Upper lobe of left lung (tissue), 6 donors: ENCODE measurements around the gene KRTAP5-4. TPM values are rescaled to one million over a fixed set of nuclear protein-coding genes. Genes with fewer than 3 reads are reported as not detected.

Source experiments
- ATAC-seq, 2 donors: fragments of 200-7000 bp; cut with Tn5 transposase; one replicate each; pipeline ENCODE4 v1.9.1; 2022; ENCODE audit warnings: mild to moderate bottlenecking in 2 of 2, moderate library complexity in 2 of 2; ENCODE audit not compliant: low FRiP score in 2 of 2
- DNase-seq, 2 donors: peaks; one replicate each; pipeline ENCODE4 v3.0.0-alpha.2; 2019 to 2020
- H3K27ac ChIP-seq, 4 donors: fragments of 200-600 bp; sonication (generic); one replicate each; pipeline ENCODE4 v1.5.1; 2016 to 2019
- H3K27me3 ChIP-seq, 4 donors: fragments of 200-600 bp; sonication (generic); one replicate each; pipeline ENCODE4 v1.5.1; 2017 to 2019
- H3K36me3 ChIP-seq, 4 donors: fragments of 200-600 bp; sonication (generic); one replicate each; pipeline ENCODE4 v1.5.1; 2016 to 2019
- H3K4me1 ChIP-seq, 4 donors: fragments of 200-600 bp; sonication (generic); one replicate each; pipeline ENCODE4 v1.5.1; 2018 to 2019
- H3K4me3 ChIP-seq, 4 donors: fragments of 200-600 bp; sonication (generic); one replicate each; pipeline ENCODE4 v1.5.1; 2017 to 2019; ENCODE audit warnings: mild to moderate bottlenecking in 2 of 4, moderate library complexity in 1 of 4
- H3K9me3 ChIP-seq, 4 donors: fragments of 200-600 bp; sonication (generic); one replicate each; pipeline ENCODE4 v1.5.1; 2018 to 2019
- EP300 ChIP-seq, 4 donors: sonication (generic); formaldehyde crosslinking; IDR thresholded peaks; one replicate each; pipeline ENCODE4 v1.5.1; 2017; ENCODE audit warnings: antibody characterized with exemption in 4 of 4, control low read depth in 2 of 4
- POLR2A ChIP-seq, 4 donors: fragments of 450-650 bp; IDR thresholded peaks; one replicate each; pipeline ENCODE4 v1.5.1; 2016 to 2017; ENCODE audit warnings: antibody characterized with exemption in 4 of 4, mild to moderate bottlenecking in 2 of 4
- POLR2AphosphoS5 ChIP-seq, 2 donors: sonication (generic); formaldehyde crosslinking; IDR thresholded peaks; one replicate each; pipeline ENCODE4 v1.5.1; 2017; ENCODE audit warnings: antibody characterized with exemption in 2 of 2
- WGBS, 2 donors: methylation state at CpG; one replicate each; pipeline ENCODE4 v1.1.5; 2017 to 2018; 5-methylcytosine and 5-hydroxymethylcytosine counted together
- total RNA-seq, 6 donors: library from RNA; depleted of rRNA in 4 of 6; stranded (reverse); fragments of >200 nt in 4 of 6; gene quantifications; one replicate each; pipeline versions ENCODE4 v1.1.0 to v1.2.1, GENCODE V29; 2016 to 2021
- TF ChIP-seq, protein P1 (sequence below), 6 experiments: fragments of 450-650 bp in 4 of 6; fragments of 200-600 bp in 2 of 6; sonication (generic) in 2 of 6; IDR thresholded peaks; one replicate each; pipeline ENCODE4 v1.5.1; 2016 to 2019; ENCODE audit warnings: antibody characterized with exemption in 6 of 6
- donor health status: DM: no; HTN: no; CAD: no; lungs with moderate emphysema.
- donor health status: DM: no; HTN: yes; CAD: no; lungs with severe emphysema.

The KRTAP5-4 gene
- total RNA-seq, 6 donors from 2014 or later: not detected

DNA sequence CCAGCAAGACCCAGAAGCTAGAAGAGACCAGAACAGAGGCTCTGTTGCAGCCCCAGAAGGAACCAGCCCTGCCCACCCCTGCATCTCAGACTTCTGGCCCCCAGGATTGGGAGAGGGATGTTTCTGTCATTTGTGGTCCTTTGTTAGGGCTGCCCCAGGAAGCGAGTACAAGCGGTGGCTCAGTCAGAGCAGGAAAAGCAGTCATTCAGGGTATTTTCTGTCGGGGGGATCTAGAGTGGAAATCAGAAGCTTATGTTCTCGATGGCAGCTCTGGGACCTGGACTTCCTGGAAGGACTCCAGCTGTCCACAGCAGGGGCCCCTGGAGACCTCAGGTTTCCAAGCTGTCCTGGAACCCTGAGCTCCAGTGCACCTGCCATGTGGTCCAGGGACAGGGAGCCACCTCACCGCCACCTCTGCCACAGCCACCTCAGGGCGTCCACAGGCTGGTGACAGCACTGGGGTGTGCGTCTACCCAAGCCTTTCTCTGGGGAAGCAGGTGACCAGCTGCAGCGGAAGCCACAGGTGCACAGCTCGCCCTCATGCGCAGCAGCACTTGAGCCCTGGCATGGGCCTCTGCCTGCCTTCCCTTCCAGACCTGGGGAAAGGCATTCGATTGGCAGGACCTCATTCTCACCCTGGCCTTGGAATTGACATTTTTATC, 10.2 kb upstream of the KRTAP5-4 start:
- H3K9me3 ChIP-seq: no peaks in the 10 kb centered on the region
- peaks cover 0 to 8% (median 0%) of the 10 kb centered on the region in 4 donors for H3K27me3 ChIP-seq
- H3K4me1 ChIP-seq: peaks cover 0 to 12% (median 7%) of the 10 kb centered on the region in 4 donors

DNA sequence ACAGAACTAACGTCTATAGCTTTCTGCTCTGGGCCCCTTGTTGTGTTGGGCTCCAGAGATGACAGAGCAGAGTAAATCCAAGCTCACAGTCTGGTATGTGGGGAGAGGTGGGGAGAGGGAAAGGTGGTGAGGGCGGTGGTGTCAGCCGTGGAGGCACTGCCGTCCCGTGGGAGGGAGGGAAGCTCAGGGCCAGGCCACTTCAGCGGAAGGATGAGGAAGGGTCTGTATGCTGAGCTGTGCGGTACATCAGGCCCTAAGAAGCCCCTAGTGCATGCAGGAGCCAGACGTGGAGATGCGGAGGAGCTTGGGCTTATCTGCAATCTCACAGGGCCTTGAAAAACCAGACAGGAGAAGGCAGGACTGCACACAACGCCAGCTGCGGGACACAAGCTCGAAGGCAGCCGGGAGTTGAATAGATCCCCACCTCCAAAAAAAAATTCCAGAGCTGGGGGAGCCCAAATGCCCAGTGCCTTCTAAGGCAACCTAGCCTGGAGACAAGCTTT, 9.2 kb upstream of the KRTAP5-4 start:
- TF ChIP-seq POLR2A (IDR thresholded peaks at IDR 0.05) (no peak), EP300 (IDR thresholded peaks at IDR 0.05) (no peak), POLR2AphosphoS5 (IDR thresholded peaks at IDR 0.05) (no peak)
- TF ChIP-seq, protein P1, sequence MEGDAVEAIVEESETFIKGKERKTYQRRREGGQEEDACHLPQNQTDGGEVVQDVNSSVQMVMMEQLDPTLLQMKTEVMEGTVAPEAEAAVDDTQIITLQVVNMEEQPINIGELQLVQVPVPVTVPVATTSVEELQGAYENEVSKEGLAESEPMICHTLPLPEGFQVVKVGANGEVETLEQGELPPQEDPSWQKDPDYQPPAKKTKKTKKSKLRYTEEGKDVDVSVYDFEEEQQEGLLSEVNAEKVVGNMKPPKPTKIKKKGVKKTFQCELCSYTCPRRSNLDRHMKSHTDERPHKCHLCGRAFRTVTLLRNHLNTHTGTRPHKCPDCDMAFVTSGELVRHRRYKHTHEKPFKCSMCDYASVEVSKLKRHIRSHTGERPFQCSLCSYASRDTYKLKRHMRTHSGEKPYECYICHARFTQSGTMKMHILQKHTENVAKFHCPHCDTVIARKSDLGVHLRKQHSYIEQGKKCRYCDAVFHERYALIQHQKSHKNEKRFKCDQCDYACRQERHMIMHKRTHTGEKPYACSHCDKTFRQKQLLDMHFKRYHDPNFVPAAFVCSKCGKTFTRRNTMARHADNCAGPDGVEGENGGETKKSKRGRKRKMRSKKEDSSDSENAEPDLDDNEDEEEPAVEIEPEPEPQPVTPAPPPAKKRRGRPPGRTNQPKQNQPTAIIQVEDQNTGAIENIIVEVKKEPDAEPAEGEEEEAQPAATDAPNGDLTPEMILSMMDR (IDR thresholded peaks at IDR 0.05): no peak
- Histone ChIP-seq H3K27me3 (peaks cover 0 to 8% (median 0%) of the 10 kb centered on the region in 4 donors), H3K4me1 (peaks cover 0 to 12% (median 7%) of the 10 kb centered on the region in 4 donors), H3K27ac (no peak overlapping the region), H3K9me3 (no peaks in the 10 kb centered on the region), H3K36me3 (no peaks in the 10 kb centered on the region), H3K4me3 (no peak overlapping the region)
- WGBS, 2 donors: 77 to 82% methylated on average over 13 of the region's 13 CpGs
- no peak for ATAC-seq
- DNase-seq: no peak

More for the DNA sequence above, 10.2 kb upstream of the KRTAP5-4 start:
- Histone ChIP-seq H3K4me3 (no peak overlapping the region), H3K27ac (no peak overlapping the region), H3K36me3 (no peaks in the 10 kb centered on the region)
- 31 to 69% methylated on average over 5 to 11 of the region's 11 CpGs for WGBS, 2 donors
- ATAC-seq (peak in 1 of 2 donors; percentile 51), DNase-seq (no peak)
- TF ChIP-seq, protein P1 (IDR thresholded peaks at IDR 0.05): no peak
- TF ChIP-seq POLR2A (IDR thresholded peaks at IDR 0.05): no peak
- TF ChIP-seq POLR2AphosphoS5 (IDR thresholded peaks at IDR 0.05): no peak
- no peak for TF ChIP-seq EP300 (IDR thresholded peaks at IDR 0.05)

DNA sequence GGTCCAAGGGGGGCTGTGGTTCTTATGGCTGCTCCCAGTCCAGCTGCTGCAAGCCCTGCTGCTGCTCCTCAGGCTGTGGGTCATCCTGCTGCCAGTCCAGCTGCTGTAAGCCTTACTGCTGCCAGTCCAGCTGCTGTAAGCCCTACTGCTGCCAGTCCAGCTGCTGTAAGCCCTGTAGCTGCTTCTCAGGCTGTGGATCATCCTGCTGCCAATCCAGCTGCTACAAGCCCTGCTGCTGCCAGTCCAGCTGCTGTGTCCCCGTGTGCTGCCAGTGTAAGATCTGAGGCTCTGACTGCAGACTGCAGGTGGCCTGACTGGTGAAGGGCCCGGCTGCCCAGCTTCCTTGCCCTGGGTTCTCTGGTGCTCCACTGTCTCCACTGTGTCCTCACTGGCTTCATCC, 8.3 kb upstream of the KRTAP5-4 start:
- Histone ChIP-seq H3K36me3 (no peaks in the 10 kb centered on the region), H3K4me1 (peaks cover 0 to 12% (median 7%) of the 10 kb centered on the region in 4 donors), H3K4me3 (no peak overlapping the region), H3K9me3 (no peaks in the 10 kb centered on the region), H3K27me3 (peaks cover 0 to 8% (median 0%) of the 10 kb centered on the region in 4 donors), H3K27ac (no peak overlapping the region)
- DNase-seq: no peak
- ATAC-seq: no peak
- TF ChIP-seq EP300 (IDR thresholded peaks at IDR 0.05) (no peak), POLR2A (IDR thresholded peaks at IDR 0.05) (no peak), POLR2AphosphoS5 (IDR thresholded peaks at IDR 0.05) (no peak)
- TF ChIP-seq, protein P1 (IDR thresholded peaks at IDR 0.05): no peak
- 75 to 80% methylated on average over 1 to 2 of the region's 2 CpGs for WGBS, 2 donors

DNA sequence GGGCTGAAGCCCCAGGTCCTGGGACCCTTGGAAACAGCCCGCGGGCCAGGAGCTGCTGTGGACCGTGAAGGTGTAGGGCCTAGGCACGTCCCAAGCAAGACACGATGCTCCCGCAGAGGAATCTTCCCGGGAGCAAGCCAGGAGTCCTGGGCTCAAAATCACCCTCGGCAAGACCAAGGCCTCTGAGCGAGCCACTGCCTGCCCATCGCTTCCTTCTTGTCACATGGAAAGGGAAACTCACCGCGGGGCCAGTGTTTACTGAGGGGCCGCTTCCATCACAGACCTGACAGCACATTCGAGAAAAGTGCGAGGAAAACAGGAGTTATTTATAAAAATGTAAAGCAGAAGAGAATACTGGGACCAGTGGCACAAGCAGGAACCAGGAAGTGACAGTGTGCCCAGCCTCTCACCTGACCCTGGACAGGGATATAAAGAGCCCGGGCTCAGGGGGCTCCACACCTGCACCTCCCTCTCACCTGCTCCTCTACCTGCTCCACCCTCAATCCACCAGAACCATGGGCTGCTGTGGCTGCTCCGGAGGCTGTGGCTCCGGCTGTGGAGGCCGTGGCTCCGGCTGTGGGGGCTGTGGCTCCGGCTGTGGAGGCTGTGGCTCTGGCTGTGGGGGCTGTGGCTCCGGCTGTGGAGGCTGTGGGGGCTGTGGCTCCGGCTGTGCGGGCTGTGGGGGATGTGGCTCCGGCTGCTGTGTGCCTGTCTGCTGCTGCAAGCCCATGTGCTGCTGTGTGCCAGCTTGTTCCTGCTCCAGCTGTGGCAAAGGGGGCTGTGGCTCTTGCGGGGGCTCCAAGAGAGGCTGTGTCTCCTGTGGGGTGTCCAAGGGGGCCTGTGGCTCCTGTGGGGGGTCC, 7.6 kb upstream of the KRTAP5-4 start, which contains the start of gene KRTAP5-5:
Gene KRTAP5-5 (plus strand): TSS at position 450 of the 860 bp plus-strand sequence. CDS start 66 bp downstream, at position 516.
- Histone ChIP-seq H3K27ac (no peak within 1 kb of the TSS), H3K36me3 (no peaks in the 10 kb centered on the region), H3K27me3 (peaks cover 0 to 8% (median 0%) of the 10 kb centered on the region in 4 donors), H3K4me1 (peaks cover 0 to 12% (median 7%) of the 10 kb centered on the region in 4 donors), H3K4me3 (no peak within 1 kb of the TSS), H3K9me3 (no peaks in the 10 kb centered on the region)
- ATAC-seq (no peak), DNase-seq (no peak)
- no peak for TF ChIP-seq POLR2AphosphoS5 (IDR thresholded peaks at IDR 0.05)
- TF ChIP-seq EP300 (IDR thresholded peaks at IDR 0.05): no peak
- TF ChIP-seq, protein P1 (IDR thresholded peaks at IDR 0.05): no peak
- TF ChIP-seq POLR2A (IDR thresholded peaks at IDR 0.05): no peak
- 50 to 61% methylated on average over 10 to 16 of the region's 26 CpGs for WGBS, 2 donors
